ENCODE results near the gene TTC1.
"Not testable (repeated sequence)": the region's sequence is repeated elsewhere in the genome, so short reads cannot be mapped to it uniquely, and the experiment has no call there.

The TTC1 gene

GRCh38 chr5:160042671-160043070 lies 33.7 kb downstream of the TTC1 start:
- DNase-seq (ENCODE audit: low read depth), result no peak

DNA sequence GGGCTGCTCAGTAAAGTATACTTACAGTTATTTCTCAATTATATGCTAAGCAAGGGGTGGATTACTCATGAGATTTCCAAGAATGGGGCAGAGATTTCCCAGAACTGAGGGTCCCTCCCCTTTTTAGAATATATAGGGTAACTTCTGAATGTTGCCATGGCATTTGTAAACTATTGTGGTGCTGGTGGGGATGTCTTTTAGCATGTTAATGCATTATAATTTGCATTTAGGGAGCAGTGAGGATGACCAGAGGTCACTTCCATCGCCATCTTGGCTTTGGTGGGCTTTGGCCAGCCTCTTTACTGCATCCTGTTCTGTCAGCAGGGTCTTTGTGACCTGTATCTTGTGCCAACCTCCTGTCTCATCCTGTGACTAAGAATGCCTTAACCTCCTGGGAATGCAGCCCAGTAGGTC lies 35.5 kb downstream of the TTC1 start:
- DNase-seq (ENCODE audit: low read depth), result no peak

- DNase-seq (ENCODE audit: low read depth), result no peak
Observed at GRCh38 chr5:160044967-160045366, 36.0 kb downstream of the TTC1 start.

DNA sequence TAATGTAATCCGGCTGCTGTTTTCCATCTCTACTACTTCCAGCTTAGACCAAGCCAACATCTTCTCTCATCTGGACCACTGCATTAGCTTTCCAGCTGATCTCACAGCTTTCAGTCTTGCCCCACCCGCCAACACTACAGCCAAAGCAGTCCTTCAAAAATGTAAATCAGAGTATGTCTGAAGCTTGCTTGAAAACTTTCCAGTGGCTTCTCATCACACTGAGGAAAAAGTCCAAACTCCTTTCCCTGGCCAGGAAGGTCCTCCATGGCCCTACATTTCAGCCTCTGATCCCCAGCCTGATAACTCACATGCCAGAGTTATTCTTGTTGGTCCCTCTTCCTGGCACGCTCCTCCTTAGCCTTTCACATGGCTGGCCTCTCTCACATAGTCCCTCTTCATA lies 38.5 kb downstream of the TTC1 start:
- DNase-seq (ENCODE audit: low read depth), result no peak

DNA sequence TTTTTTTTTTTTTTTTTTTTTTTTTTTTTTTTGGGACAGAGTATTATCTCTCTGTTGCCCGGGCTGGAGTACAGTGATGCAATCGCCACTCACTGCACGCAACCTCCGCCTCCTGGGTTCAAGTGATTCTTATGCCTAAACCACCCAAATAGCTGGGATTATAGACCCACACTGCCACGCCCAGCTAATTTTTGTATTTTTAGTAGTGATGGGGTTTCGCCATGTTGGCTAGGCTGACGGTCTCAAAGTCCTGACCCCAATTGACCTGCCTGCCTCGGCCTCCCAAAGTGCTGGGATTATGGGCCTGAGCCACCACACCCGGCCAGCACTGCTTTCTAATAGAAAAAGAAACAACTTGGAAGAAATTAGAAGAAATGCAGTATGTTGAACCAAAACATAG lies 39.2 kb downstream of the TTC1 start:
- DNase-seq (ENCODE audit: low read depth), result no peak

GRCh38 chr5:160049099-160049498 lies 40.2 kb downstream of the TTC1 start:
- DNase-seq (ENCODE audit: low read depth), result no peak

DNA sequence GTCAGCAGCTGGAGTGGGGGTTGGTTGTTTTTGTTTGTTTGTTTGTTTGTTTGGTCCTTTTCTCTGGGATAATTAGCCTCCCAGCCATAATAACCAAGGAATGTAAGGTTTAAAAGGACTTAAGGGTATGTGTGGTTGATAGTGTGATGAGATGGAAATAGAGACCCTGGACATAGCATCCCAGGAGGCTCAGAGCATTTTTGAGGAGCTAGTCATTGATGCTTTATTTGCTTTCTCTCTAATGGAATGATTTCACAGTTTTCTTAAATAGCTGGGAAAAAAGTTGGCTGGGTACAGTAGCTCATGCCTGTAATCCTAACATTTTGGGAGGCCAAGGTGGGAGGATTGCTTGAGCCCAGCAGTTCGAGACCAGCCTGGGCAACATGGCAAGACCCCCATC lies 45.1 kb downstream of the TTC1 start:
- no peak for DNase-seq (ENCODE audit: low read depth)

DNA sequence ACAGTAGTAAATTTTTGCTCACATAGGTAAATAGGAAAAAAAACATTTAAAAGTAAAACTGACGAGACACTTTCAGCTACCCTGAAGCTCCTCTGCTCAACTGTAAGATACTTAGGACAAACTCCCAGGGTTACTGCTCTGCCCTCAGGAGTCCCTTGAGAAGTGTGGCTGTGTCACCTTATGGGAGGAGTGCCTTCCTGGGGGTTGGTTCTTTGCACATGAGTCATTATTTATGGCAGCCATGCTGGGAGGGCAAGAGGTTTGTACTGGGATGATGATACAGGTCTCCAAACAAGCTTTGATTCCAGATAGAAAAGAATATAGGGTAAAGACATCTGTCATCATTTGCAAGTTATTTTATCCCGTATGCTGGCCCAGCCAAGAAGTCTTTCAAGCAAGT lies 45.9 kb downstream of the TTC1 start:
- no peak for DNase-seq (ENCODE audit: low read depth)

DNA sequence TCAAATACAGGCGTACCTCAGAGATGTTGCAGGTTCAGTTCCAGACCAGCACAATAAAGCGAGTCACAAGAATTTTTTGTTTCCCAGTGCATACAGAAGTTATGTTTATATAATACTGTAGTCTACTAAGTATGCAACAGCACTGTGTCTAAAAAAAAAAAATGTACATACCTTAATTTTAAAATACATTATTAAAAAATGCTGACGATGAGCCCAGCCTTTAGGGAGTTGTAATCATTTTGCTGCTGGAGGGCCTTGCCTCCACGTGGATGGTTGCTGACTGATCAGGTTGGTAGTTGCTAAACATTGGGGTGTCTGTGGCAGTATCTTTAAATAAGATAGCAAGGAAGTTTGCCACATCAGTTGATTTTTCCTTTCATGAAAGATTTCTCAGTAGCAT lies 48.3 kb downstream of the TTC1 start:
- DNase-seq (ENCODE audit: low read depth), result no peak

- no peak for DNase-seq (ENCODE audit: low read depth)
Observed at GRCh38 chr5:160060001-160060400, 51.1 kb downstream of the TTC1 start.

- no peak for DNase-seq (ENCODE audit: low read depth)
Observed at GRCh38 chr5:160061770-160062169, 52.8 kb downstream of the TTC1 start.

- DNase-seq (ENCODE audit: low read depth), result no peak
Observed at GRCh38 chr5:160064417-160064810, 55.5 kb downstream of the TTC1 start.

DNA sequence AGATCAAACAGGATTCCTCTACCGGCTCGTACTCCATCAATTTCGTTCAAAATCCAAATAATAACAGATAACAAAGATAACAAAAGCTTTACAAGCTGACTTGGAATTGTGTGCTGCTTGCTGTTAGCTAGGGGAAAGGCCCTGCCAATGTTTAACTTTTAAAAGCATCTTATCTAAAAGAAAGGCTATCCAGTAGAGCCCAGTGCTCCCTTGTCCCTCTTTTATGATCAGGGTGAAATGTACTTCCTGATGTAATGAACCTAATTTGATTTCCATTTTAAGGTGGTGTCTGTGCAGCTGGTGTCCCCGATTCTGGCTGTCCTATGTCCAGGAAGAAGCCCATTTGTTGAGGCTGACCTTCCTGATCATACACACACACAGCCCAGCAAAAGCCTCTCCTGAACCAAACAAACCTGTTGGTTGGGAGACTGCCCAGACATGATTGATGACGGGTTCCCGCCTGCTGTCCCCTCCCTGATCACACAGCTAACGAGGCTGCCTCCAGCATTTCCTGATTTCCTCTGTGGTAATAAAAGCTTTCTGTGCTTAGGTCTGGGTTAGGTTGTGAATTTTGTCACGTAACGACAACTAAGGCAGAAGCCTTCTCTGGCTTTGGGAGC lies 56.2 kb downstream of the TTC1 start:
- DNase-seq (ENCODE audit: low read depth), result no peak

- not testable (repeated sequence) for DNase-seq (ENCODE audit: low read depth)
Observed at GRCh38 chr5:160069120-160069519, 60.2 kb downstream of the TTC1 start.

- no peak for DNase-seq (ENCODE audit: low read depth)
Observed at GRCh38 chr5:160071516-160071915, 62.6 kb downstream of the TTC1 start.

DNA sequence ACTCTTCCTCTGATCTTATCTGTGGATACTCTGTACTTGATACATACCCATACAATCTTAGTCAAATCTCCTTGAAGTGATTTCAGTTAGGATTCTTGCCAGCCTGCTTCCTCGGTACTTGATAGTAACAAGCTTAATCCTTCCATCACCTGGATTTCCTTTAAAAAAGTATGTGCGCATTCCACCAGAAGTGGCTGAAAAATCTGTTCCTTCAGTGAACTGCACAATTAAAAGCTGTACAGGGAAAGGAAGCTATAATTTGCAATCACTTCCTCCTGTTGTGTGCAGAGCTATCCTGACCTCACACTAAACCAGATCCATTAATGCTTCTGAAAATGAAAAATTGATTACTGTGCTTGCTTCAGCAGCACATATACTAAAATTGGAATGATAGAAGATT lies 63.0 kb downstream of the TTC1 start:
- DNase-seq (ENCODE audit: low read depth), result no peak

DNA sequence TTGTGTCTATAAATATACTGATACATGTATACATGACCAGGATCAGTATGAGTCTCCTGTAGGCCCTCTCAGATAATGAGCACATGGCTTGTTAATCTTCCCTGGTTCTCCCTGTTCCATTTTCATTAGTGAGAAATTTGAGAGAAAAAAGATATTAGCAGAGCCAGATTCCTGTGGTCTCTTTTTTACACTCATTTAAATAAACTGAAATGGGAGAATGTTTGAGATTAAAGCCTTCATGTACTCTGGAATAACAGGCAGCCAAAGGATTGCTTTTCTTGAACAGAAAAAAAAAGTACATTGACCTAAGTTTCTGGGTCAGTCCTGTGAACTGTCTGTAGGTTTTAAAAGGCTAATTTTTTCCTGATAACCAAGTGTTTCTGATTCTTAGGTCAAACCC lies 66.1 kb downstream of the TTC1 start:
- DNase-seq (ENCODE audit: low read depth), result no peak

GRCh38 chr5:160076997-160077396 lies 68.1 kb downstream of the TTC1 start:
- DNase-seq (ENCODE audit: low read depth), result no peak

DNA sequence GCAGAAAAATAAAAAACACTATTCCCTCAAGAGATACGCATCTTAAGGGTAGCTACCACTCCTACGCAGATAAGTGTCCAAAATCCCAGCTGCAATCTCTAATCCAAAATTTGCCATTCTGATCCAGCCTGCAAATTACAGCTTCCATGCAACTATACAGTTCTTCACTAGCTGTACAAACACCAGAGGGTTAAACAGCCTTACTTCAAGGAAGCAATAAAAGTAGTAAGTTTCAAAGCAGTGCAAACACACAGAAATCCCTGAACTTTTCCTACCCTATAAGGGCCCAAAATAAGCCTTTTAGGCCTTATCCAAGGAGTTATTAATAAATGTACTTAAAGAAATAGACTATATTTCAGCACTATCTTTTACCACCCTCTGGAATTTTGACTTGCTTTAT lies 70.8 kb downstream of the TTC1 start:
- DNase-seq (ENCODE audit: low read depth), result no peak

- DNase-seq (ENCODE audit: low read depth), result no peak
Observed at GRCh38 chr5:160081495-160081894, 72.6 kb downstream of the TTC1 start.

- no peak for DNase-seq (ENCODE audit: low read depth)
Observed at GRCh38 chr5:160082614-160083500, 73.9 kb downstream of the TTC1 start.

DNA sequence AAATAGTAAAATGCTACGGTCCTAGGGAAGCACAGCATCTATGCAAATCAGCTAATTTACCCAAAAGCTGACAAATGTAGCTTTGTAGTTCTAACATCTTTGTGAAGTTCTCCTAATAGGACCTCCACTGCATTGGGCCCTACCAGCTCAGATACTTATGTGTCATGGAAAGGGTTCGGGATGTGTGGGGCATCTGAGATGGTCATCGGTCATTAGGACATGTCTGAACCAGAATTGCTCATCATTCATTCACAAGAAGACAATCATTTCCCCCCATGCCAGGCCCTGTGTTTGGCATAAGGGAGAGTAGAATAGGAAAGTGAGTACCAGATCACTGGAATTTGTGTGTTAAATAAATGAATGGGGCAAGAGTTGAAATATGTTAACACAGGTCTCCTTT lies 74.6 kb downstream of the TTC1 start:
- no peak for DNase-seq (ENCODE audit: low read depth)

GRCh38 chr5:160084144-160084543 lies 75.2 kb downstream of the TTC1 start:
- no peak for DNase-seq (ENCODE audit: low read depth)

GRCh38 chr5:160087199-160087598 lies 78.3 kb downstream of the TTC1 start:
- no peak for DNase-seq (ENCODE audit: low read depth)

Measured in stimulated activated CD4-positive, alpha-beta T cell treated with anti-CD3 and anti-CD28 coated beads, Interleukin-2, amount 100 ng/mL, for 4 hours (primary cell).